GM18511 (cell line): ENCODE data around the gene KIF1B.

Experiments
- ATAC-seq: cut with Tn5 transposase; IDR thresholded peaks from one replicate; pipeline ENCODE4 v1.9.1; 2021; ENCODE audit warnings: mild to moderate bottlenecking, moderate library complexity; ENCODE audit not compliant: unreplicated experiment

KIF1B gene

GRCh38 chr1:10278880-10279279, 68.5 kb downstream of the KIF1B start:
- no peak for ATAC-seq

- no peak for ATAC-seq
These were observed 70.3 kb downstream of the KIF1B start for GRCh38 chr1:10280439-10281350.

- peak; percentile 68 for ATAC-seq
These were observed 73.1 kb downstream of the KIF1B start for GRCh38 chr1:10283318-10283984.

GRCh38 chr1:10286244-10286643, 75.9 kb downstream of the KIF1B start:
- no peak for ATAC-seq

GRCh38 chr1:10287023-10287645, 76.8 kb downstream of the KIF1B start:
- ATAC-seq = no peak

- ATAC-seq = no peak
These were observed 77.8 kb downstream of the KIF1B start for GRCh38 chr1:10288029-10288615.

GRCh38 chr1:10291705-10292104, 81.3 kb downstream of the KIF1B start:
- ATAC-seq = no peak

GRCh38 chr1:10292188-10292587, 81.8 kb downstream of the KIF1B start:
- ATAC-seq = no peak

- no peak for ATAC-seq
These were observed 85.2 kb downstream of the KIF1B start for GRCh38 chr1:10295481-10296085.

GRCh38 chr1:10299151-10299550, 88.8 kb downstream of the KIF1B start:
- ATAC-seq = no peak

GRCh38 chr1:10302416-10302815, 92.0 kb downstream of the KIF1B start:
- ATAC-seq = no peak

GRCh38 chr1:10304295-10304694, 93.9 kb downstream of the KIF1B start:
- no peak for ATAC-seq

GRCh38 chr1:10306435-10306834, 96.1 kb downstream of the KIF1B start:
- no peak for ATAC-seq

GRCh38 chr1:10308001-10308400, 97.6 kb downstream of the KIF1B start:
- ATAC-seq = no peak

GRCh38 chr1:10309243-10310011, 99.1 kb downstream of the KIF1B start:
- no peak for ATAC-seq

GRCh38 chr1:10316752-10317151, 106.4 kb downstream of the KIF1B start:
- ATAC-seq = no peak

- no peak for ATAC-seq
These were observed 109.4 kb downstream of the KIF1B start for GRCh38 chr1:10319750-10320149.

- no peak for ATAC-seq
These were observed 110.0 kb downstream of the KIF1B start for GRCh38 chr1:10320336-10320735.

GRCh38 chr1:10322821-10323220, 112.5 kb downstream of the KIF1B start:
- ATAC-seq = no peak

- no peak for ATAC-seq
These were observed 114.3 kb downstream of the KIF1B start for GRCh38 chr1:10324627-10325026.
